Thoracic aorta (tissue), 2 donors: ENCODE measurements around the gene EFL1. TPM values are rescaled to one million over a fixed set of nuclear protein-coding genes. Genes with fewer than 3 reads are reported as not detected.

Experiments used
- ATAC-seq: fragments of 150-250 bp; one replicate; pipeline ENCODE4 v1.8.0; 2017; ENCODE audit warnings: low read depth; ENCODE audit not compliant: insufficient number of reproducible peaks, low FRiP score
- DNase-seq: peaks from one replicate; pipeline ENCODE4 v3.0.0-alpha.2; 2020; ENCODE audit warnings: low spot score
- H3K27ac ChIP-seq, 2 donors: fragments of 200-600 bp; sonication (generic); 1 replicate in 1 of 2; 2 replicates in 1 of 2; pipeline ENCODE4 v1.5.1; 2016; ENCODE audit warnings: mild to moderate bottlenecking in 2 of 2, moderate library complexity in 2 of 2
- H3K27me3 ChIP-seq: fragments of 200-600 bp; sonication (generic); replicated peaks from 2 replicates; pipeline ENCODE4 v1.6.0; 2016; ENCODE audit warnings: mild to moderate bottlenecking; ENCODE audit not compliant: insufficient read depth
- H3K36me3 ChIP-seq: fragments of 200-600 bp; sonication (generic); one replicate; pipeline ENCODE4 v1.5.1; 2016
- H3K4me1 ChIP-seq, 2 donors: fragments of 200-600 bp; sonication (generic); 1 replicate in 1 of 2; 2 replicates in 1 of 2; pipeline versions ENCODE4 v1.5.1 to v1.6.0; 2016; ENCODE audit warnings: low read depth in 2 of 2, mild to moderate bottlenecking in 1 of 2; ENCODE audit not compliant: control insufficient read depth in 1 of 2
- H3K4me3 ChIP-seq: fragments of 200-600 bp; sonication (generic); 2 replicates; pipeline ENCODE4 v1.5.1; 2016; ENCODE audit warnings: mild to moderate bottlenecking
- H3K9me3 ChIP-seq: fragments of 200-600 bp; sonication (generic); 2 replicates; pipeline ENCODE4 v1.5.1; 2016
- CTCF ChIP-seq: fragments of 200-600 bp; sonication (generic); IDR thresholded peaks from one replicate; pipeline ENCODE4 v1.5.1; 2019; ENCODE audit warnings: antibody characterized with exemption
- total RNA-seq, 2 donors: library from RNA; depleted of rRNA; stranded (reverse); fragments of >200 nt; gene quantifications; one replicate each; pipeline versions ENCODE4 v1.1.0 to v1.2.3, GENCODE V29; 2016

Gene EFL1
- total RNA-seq, 2 donors from 2014 or later = 9.2 to 20.2 TPM

DNA sequence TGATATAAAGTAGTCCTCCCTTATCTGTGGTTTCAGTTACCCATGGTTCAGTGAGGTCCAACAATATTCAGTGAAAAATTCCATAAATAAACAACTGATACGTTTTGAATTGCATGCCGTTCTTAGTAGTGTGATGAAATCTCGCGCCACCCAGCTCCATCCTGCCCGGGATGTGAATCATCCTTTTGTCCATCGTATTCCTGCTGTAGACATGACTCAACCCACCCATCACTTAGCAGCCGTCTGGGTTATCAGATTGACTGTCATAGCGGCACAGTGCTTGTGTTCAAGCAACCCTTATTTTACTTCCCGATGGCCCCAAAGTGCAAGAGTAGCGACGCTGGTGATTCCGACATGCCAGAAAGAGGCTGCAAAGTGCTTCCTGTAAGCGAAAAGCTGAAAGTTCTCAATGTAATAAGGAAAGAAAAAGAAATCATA, 168.7 kb downstream of the EFL1 start:
- TF ChIP-seq CTCF = no peak
- no peak for DNase-seq
- Histone ChIP-seq H3K9me3 (peaks cover 3% of the 10 kb centered on the region), H3K36me3 (no peaks in the 10 kb centered on the region), H3K27ac (no peak overlapping the region), H3K4me1 (no peaks in the 10 kb centered on the region), H3K4me3 (no peak overlapping the region), H3K27me3 (no peaks in the 10 kb centered on the region)
- no peak for ATAC-seq

DNA sequence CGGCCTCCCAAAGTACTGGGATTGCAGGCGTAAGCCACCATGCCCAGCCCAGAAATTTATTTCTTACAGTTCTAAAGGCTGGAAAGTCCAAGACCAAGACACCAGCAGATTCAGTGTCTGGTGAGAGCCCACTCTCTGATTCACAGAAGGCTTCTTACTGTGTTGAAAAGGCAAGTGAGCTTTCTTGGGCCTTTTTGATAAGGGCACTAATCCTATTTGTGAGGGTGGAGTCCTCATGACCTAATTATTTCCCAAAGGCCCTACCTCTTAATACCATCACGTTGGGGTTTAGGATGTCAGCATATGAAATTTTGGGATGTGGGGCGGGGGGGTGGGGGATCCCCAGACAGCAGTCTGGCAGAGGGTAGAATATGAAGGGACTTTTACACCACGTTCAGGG, 169.2 kb downstream of the EFL1 start:
- Histone ChIP-seq H3K4me3 (no peak overlapping the region), H3K4me1 (no peaks in the 10 kb centered on the region), H3K27me3 (no peaks in the 10 kb centered on the region), H3K9me3 (peaks cover 3% of the 10 kb centered on the region), H3K27ac (no peak overlapping the region), H3K36me3 (no peaks in the 10 kb centered on the region)
- no peak for TF ChIP-seq CTCF
- DNase-seq (no peak), ATAC-seq (no peak)

DNA sequence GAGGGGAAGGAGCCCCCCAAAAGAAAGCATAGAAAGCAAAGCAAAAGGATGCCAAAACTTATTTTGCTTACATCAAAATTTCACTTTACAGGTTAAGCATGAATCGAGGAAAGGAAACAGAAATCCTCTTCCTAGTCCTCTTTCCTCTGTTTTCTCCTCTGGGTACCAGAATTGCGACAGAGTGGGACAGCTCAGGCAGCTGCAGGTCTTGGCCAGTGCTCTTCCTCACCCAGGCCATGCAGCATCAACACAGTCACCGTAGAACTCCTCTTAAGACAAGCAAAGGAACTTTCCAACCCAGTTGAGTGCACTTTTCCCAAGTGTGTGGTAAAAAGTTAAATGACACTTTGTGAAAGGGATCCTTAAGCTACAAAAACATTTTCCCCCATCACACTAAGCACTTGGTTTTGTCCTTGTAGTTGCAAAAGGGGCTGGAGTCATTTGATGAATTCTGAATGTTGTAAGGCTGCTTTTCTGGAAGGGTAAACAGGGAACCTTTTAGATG, 170.8 kb downstream of the EFL1 start:
- no peaks in the 10 kb centered on the region for H3K4me1 ChIP-seq
- H3K27ac ChIP-seq = no peak overlapping the region
- H3K27me3 ChIP-seq = no peaks in the 10 kb centered on the region
- ATAC-seq = no peak
- H3K36me3 ChIP-seq = no peaks in the 10 kb centered on the region
- no peak for TF ChIP-seq CTCF
- peaks cover 3% of the 10 kb centered on the region for H3K9me3 ChIP-seq
- H3K4me3 ChIP-seq = no peak overlapping the region
- DNase-seq = no peak

- H3K4me3 ChIP-seq = no peak overlapping the region
- TF ChIP-seq CTCF = no peak
- H3K36me3 ChIP-seq = no peaks in the 10 kb centered on the region
- no peak overlapping the region for H3K27ac ChIP-seq
- no peaks in the 10 kb centered on the region for H3K4me1 ChIP-seq
- ATAC-seq (no peak), DNase-seq (no peak)
- no peaks in the 10 kb centered on the region for H3K27me3 ChIP-seq
- H3K9me3 ChIP-seq = no peaks in the 10 kb centered on the region
These were observed 176.1 kb downstream of the EFL1 start for GRCh38 chr15:82086243-82086995.

DNA sequence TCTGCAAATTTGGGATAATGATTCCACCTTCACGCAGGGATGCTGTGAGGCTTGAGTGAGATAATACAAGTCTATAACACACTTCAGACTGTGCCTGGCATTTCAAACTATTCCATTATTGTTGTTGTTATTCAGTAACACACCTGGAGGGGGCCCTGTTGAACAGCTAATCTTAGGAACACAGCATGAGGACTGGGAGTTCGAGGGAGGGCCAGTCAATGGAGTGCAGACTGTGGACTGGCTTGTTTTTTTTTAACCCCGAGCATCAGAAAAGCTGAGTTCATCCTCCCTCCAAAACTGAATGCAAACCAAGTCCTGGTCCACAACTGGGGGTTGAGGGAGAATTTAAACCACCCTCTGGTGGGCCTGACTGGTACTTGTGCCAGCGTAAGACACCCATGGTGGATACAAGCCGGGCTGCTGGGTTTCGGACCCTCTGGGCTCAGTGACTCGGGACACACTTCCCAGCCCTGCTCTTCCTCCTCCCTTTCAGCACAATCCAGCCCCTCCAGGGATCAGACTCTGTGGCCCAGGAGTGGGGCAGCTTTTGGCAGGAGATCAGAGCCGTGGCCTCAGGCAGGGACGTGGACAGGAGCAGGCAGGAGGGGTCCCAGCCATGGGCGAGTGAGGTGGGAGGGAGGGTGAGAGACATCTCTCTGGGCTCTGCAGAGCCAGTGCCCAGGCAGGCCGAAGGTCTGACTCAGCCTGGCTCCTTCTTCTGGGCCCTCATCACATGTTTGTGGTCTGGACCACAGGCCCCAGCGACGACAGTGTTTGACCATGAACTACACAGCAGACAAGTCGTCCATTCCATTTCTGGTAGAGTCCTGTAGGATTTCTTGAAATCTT, 180.4 kb downstream of the EFL1 start:
- Histone ChIP-seq H3K4me3 (no peak overlapping the region), H3K27me3 (no peaks in the 10 kb centered on the region), H3K4me1 (no peaks in the 10 kb centered on the region), H3K9me3 (no peaks in the 10 kb centered on the region), H3K36me3 (no peaks in the 10 kb centered on the region), H3K27ac (no peak overlapping the region)
- TF ChIP-seq CTCF = no peak
- DNase-seq (no peak), ATAC-seq (no peak)
